Esophagus (tissue), 2 donors: ENCODE data around the gene ITGB1. TPM values are rescaled to one million over a fixed set of nuclear protein-coding genes. Genes with fewer than 3 reads are reported as not detected.
"Not testable (repeated sequence)": the region's sequence is repeated elsewhere in the genome, so short reads cannot be mapped to it uniquely, and the experiment has no call there.

ENCODE experiments used
- H3K27ac ChIP-seq, 2 donors: one replicate each; pipeline ENCODE4 v1.5.1; 2013; ENCODE audit warnings: low read depth in 2 of 2, mild to moderate bottlenecking in 2 of 2, inconsistent platforms in 1 of 2, low read length in 1 of 2, moderate library complexity in 1 of 2
- H3K27me3 ChIP-seq, 2 donors: one replicate each; pipeline ENCODE4 v1.6.1; 2013; ENCODE audit warnings: low read length in 2 of 2, control low read depth in 1 of 2, mild to moderate bottlenecking in 1 of 2; ENCODE audit not compliant: insufficient read depth in 2 of 2, control insufficient read depth in 1 of 2
- H3K36me3 ChIP-seq, 2 donors: one replicate each; pipeline ENCODE4 v1.6.1; 2013; ENCODE audit warnings: low read length in 1 of 2; ENCODE audit not compliant: control insufficient read depth in 2 of 2, insufficient read depth in 2 of 2
- H3K4me1 ChIP-seq, 2 donors: one replicate each; pipeline ENCODE4 v1.6.1; 2013; ENCODE audit warnings: low read length in 1 of 2; ENCODE audit not compliant: control insufficient read depth in 2 of 2, insufficient read depth in 2 of 2
- H3K4me3 ChIP-seq, 2 donors: one replicate each; pipeline ENCODE4 v1.5.1; 2013; ENCODE audit warnings: low read length in 2 of 2, mild to moderate bottlenecking in 2 of 2, low read depth in 1 of 2, moderate library complexity in 1 of 2
- H3K9me3 ChIP-seq, 2 donors: one replicate each; pipeline ENCODE4 v1.6.1; 2013; ENCODE audit warnings: mild to moderate bottlenecking in 2 of 2, low read depth in 1 of 2, low read length in 1 of 2, moderate library complexity in 1 of 2; ENCODE audit not compliant: control insufficient read depth in 2 of 2, insufficient read depth in 1 of 2
- WGBS, 2 donors: extraction: QIAGEN DNeasy Blood & Tissue Kit; methylation state at CpG; one replicate each; pipeline ENCODE4 v1.1.7; 2013; 5-methylcytosine and 5-hydroxymethylcytosine counted together
- polyA plus RNA-seq, 2 donors: library from polyadenylated mRNA; stranded (reverse); fragments of 200-250 nt; gene quantifications; one replicate each; pipeline ENCODE4 v1.2.3, GENCODE V29; 2013
- donor health status: healthy with polysubstance abuse.
- donor health status: Bipolar disorder and iron deficiency.

Gene ITGB1
- 10 to 100 TPM; 44.2 to 75.9 TPM for polyA plus RNA-seq

- H3K4me3 ChIP-seq: peak within 1 kb of the TSS; percentile 82 to 96
- no peaks in the 10 kb centered on the region for H3K27me3 ChIP-seq
- 0 to 1% methylated on average over 74 to 94 of the region's 94 CpGs for WGBS, 2 donors
- no peaks in the 10 kb centered on the region for H3K36me3 ChIP-seq
- H3K27ac ChIP-seq: peak within 1 kb of the TSS; percentile 96 to 97
- H3K9me3 ChIP-seq: no peaks in the 10 kb centered on the region
- H3K4me1 ChIP-seq: peaks cover 2% of the 10 kb centered on the region in 2 donors
These were observed at the start of gene ITGB1 for GRCh38 chr10:32958085-32959005. Gene ITGB1 (minus strand): TSS chr10:32958230. CDS start chr10:32935558, 22,672 bp downstream.

- 73 to 80% methylated on average over 11 of the region's 11 CpGs for WGBS, 2 donors
- Histone ChIP-seq H3K9me3 (no peaks in the 10 kb centered on the region), H3K4me1 (no peaks in the 10 kb centered on the region), H3K27ac (peak overlapping the region; percentile 27 to 48), H3K4me3 (no peak overlapping the region), H3K27me3 (no peaks in the 10 kb centered on the region), H3K36me3 (no peaks in the 10 kb centered on the region)
These were observed 48.4 kb upstream of the ITGB1 start for GRCh38 chr10:33006342-33006887.

- WGBS, 2 donors: 5 to 8% methylated on average over 34 of the region's 34 CpGs
- H3K4me1 ChIP-seq: no peaks in the 10 kb centered on the region
- no peaks in the 10 kb centered on the region for H3K9me3 ChIP-seq
- peak overlapping the region; percentile 70 to 91 for H3K27ac ChIP-seq
- H3K4me3 ChIP-seq: peak overlapping the region; percentile 39 to 54
- H3K27me3 ChIP-seq: no peaks in the 10 kb centered on the region
- no peaks in the 10 kb centered on the region for H3K36me3 ChIP-seq
These were observed 47.6 kb upstream of the ITGB1 start for GRCh38 chr10:33005322-33006301.

- H3K27me3 ChIP-seq: no peaks in the 10 kb centered on the region
- 88% methylated on average over 4 of the region's 4 CpGs for WGBS, 2 donors
- no peak overlapping the region for H3K27ac ChIP-seq
- no peaks in the 10 kb centered on the region for H3K4me1 ChIP-seq
- no peaks in the 10 kb centered on the region for H3K9me3 ChIP-seq
- no peak overlapping the region for H3K4me3 ChIP-seq
- H3K36me3 ChIP-seq: no peaks in the 10 kb centered on the region
These were observed 44.0 kb upstream of the ITGB1 start for GRCh38 chr10:33001908-33002492.

GRCh38 chr10:32998060-32998581 lies 40.1 kb upstream of the ITGB1 start:
- H3K27me3 ChIP-seq, H3K4me1 ChIP-seq, H3K36me3 ChIP-seq, H3K4me3 ChIP-seq, H3K9me3 ChIP-seq, H3K27ac ChIP-seq: not testable (repeated sequence)
- WGBS, 2 donors: 83 to 89% methylated on average over 9 of the region's 9 CpGs

- WGBS, 2 donors: 43 to 50% methylated on average over 3 of the region's 3 CpGs
These were observed 37.7 kb upstream of the ITGB1 start for GRCh38 chr10:32995751-32996150.

GRCh38 chr10:32995066-32995622 lies 37.1 kb upstream of the ITGB1 start:
- 82 to 90% methylated on average over 9 of the region's 9 CpGs for WGBS, 2 donors
- H3K4me1 ChIP-seq: no peaks in the 10 kb centered on the region
- no peak overlapping the region for H3K4me3 ChIP-seq
- no peaks in the 10 kb centered on the region for H3K36me3 ChIP-seq
- H3K27me3 ChIP-seq: no peaks in the 10 kb centered on the region
- H3K27ac ChIP-seq: no peak overlapping the region
- no peaks in the 10 kb centered on the region for H3K9me3 ChIP-seq

More at GRCh38 chr10:32995751-32996150, 37.7 kb upstream of the ITGB1 start:
- Histone ChIP-seq H3K36me3 (no peaks in the 10 kb centered on the region), H3K4me3 (no peak overlapping the region), H3K9me3 (no peaks in the 10 kb centered on the region), H3K4me1 (no peaks in the 10 kb centered on the region), H3K27me3 (no peaks in the 10 kb centered on the region), H3K27ac (no peak overlapping the region)

GRCh38 chr10:32994632-32995031 lies 36.6 kb upstream of the ITGB1 start:
- 96% methylated on average over 2 of the region's 2 CpGs for WGBS, 2 donors
- H3K27ac ChIP-seq: not testable (repeated sequence)

More at GRCh38 chr10:32994632-32995031, 36.6 kb upstream of the ITGB1 start:
- H3K36me3 ChIP-seq, H3K9me3 ChIP-seq, H3K4me3 ChIP-seq, H3K4me1 ChIP-seq, H3K27me3 ChIP-seq: not testable (repeated sequence)
